ENCODE data around the gene CD200.

The CD200 gene

GRCh38 chr3:112331851-112332250 lies 1.1 kb upstream of the CD200 start:
- no peak for DNase-seq (ENCODE audit: low spot score)

- DNase-seq (ENCODE audit: low spot score): peak; percentile 40
Measured at GRCh38 chr3:112333381-112334317, 693 bp downstream of the CD200 start.

DNA sequence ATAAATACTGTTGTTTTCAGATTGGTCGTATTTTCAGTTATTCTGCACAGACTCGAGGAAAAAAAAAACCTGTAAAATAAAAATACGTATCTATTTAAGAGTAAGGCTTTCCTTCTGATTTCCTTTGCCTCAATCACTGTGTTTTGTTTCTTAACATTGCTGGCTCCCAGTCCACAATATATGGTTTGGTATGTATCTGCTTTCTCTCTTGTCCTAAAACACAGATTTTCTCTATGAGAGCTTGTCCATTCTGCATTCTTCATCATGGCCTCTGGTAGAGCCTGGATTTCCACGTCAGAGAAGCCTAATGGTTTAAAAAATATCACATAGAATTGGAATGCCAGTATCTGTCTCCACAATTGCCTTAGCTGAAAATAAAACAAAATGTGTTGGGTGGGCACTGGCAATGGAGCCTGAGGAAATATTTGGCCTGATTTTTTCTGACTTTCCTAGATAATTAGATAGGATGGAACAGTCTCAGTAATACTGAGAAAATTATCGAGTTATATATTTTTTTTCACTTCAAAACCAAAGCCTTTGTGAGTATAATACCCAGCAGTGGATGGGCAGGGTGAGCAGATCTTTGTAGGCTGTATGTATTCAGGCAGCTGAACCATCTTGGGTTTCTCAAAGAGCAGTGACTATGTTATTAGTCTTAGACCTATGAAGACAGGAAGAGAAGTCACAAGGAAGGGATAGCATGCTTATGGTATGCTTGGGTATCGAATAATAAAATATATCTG lies 1.9 kb downstream of the CD200 start:
- no peak for DNase-seq (ENCODE audit: low spot score)

GRCh38 chr3:112335434-112335781 lies 2.5 kb downstream of the CD200 start:
- no peak for DNase-seq (ENCODE audit: low spot score)

GRCh38 chr3:112338021-112338726 lies 5.2 kb downstream of the CD200 start:
- DNase-seq (ENCODE audit: low spot score): no peak

GRCh38 chr3:112338727-112339056 lies 5.7 kb downstream of the CD200 start:
- no peak for DNase-seq (ENCODE audit: low spot score)

GRCh38 chr3:112339134-112339533 lies 6.2 kb downstream of the CD200 start:
- no peak for DNase-seq (ENCODE audit: low spot score)

DNA sequence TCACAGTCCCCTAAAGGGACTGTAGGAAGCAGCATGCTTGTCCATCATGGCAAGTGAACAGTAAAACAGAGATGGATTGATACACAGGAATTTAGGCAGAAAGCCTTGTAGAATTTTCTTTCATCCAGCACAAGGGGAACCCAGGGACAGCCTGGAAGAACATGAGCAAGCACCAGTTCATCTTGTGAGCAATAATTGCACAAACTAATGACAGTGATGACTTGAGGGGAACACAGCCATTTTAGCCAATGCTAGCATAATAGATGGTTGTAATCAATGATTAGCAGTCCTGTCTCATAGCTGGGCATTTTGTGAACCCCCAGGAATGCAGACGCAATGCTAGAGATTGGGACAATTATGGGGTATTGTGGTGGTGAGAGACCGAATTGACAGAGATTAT lies 6.7 kb downstream of the CD200 start:
- no peak for DNase-seq (ENCODE audit: low spot score)

GRCh38 chr3:112341386-112341785 lies 8.4 kb downstream of the CD200 start:
- DNase-seq (ENCODE audit: low spot score): no peak

- DNase-seq (ENCODE audit: low spot score): no peak
Measured at GRCh38 chr3:112345681-112346080, 12.7 kb downstream of the CD200 start.

DNA sequence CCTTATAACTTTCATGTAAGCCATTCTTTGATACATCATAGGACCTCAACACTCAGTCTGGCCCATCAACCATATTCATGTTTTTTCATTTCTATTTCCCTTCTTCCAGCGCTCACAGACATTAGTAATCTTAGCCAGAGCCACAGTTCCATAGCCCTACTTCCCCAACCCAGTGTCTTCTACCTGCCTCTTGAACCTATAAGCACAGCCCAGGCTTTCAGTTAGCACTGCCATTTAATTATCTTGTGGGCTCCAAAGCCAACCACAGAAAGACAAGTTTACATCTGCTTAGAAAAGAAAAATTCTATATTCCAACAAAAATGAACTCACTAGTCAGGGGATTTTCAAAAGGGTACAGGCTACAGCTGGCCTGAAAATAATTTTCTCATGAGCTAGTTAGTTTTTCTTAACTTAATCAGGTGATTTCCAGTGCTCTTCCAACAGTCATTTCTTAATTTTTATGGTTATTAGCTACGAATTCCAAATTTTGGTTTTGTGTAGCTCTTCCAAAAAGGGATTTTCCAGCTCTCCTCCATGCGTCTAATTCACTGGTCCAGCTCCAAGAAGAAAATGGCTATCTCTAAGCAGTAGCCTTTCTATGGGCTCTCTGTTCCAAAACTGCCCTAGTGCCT lies 13.7 kb downstream of the CD200 start:
- no peak for DNase-seq (ENCODE audit: low spot score)

GRCh38 chr3:112348943-112349342 lies 16.0 kb downstream of the CD200 start:
- no peak for DNase-seq (ENCODE audit: low spot score)

- no peak for DNase-seq (ENCODE audit: low spot score)
Measured at GRCh38 chr3:112349557-112349956, 16.6 kb downstream of the CD200 start.

- no peak for DNase-seq (ENCODE audit: low spot score)
Measured at GRCh38 chr3:112350018-112350810, 17.3 kb downstream of the CD200 start.

GRCh38 chr3:112351036-112351435 lies 18.1 kb downstream of the CD200 start:
- no peak for DNase-seq (ENCODE audit: low spot score)

- DNase-seq (ENCODE audit: low spot score): no peak
Measured at GRCh38 chr3:112351823-112352222, 18.9 kb downstream of the CD200 start.

DNA sequence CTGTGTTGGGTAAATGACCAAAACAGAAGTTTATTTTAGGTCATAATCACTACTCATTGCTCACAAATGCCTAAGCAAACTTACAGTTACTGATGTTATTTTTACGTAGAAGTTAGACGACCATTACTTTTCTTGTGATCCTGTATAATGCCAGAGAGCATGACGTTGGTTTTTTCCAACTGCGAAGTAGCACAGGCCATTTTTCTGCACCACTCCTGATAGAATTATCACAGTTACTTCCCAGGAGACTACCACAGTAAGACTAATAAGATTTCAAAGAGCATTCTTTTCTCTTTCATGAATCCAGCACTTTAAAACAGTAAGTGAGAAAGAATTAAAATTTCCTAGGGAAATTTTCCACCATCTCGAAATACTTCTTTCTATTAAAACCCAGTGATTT lies 19.8 kb downstream of the CD200 start:
- DNase-seq (ENCODE audit: low spot score): no peak

- no peak for DNase-seq (ENCODE audit: low spot score)
Measured at GRCh38 chr3:112353365-112353764, 20.4 kb downstream of the CD200 start.

DNA sequence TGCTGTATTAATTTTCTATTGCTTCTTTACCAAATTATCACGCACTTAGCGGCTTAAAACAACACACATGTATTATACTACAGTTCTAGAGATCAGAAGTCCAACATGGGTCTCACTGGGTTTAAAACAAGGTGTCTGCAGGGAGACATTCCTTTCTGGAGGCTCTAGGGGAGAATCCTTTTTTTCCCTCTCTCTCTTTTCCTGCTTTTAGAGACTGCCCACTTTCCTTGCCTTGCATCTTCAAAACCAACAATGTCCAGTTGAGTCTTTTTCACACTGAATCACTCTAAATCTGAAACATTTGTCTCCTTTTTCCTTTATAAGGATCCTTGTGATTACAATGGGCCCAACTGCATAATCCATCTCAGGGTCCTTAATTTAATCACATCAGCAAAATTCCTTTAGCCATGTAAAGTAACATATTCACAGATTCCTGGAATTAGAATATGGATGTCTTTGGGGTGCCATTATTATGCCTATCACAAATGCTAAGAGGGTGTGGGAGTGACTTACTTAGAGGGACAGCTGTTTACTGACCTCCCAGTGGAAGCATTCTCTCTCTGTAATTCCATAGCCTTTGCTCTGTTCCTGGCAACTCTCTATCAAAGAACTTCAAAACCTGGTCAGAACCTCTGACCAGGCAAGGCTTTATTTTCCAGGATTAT lies 21.8 kb downstream of the CD200 start:
- no peak for DNase-seq (ENCODE audit: low spot score)

- DNase-seq (ENCODE audit: low spot score): no peak
Measured at GRCh38 chr3:112355307-112355687, 22.3 kb downstream of the CD200 start.
